Neural cell (in vitro differentiated cells): ENCODE results near the gene ZNF787.

ENCODE experiments used
- EZH2 ChIP-seq: fragments of 200-600, 300-800 bp; shearing (Covaris generic), sonication (generic); IDR thresholded peaks from 2 replicates; pipeline ENCODE4 v1.6.1; 2014; ENCODE audit warnings: antibody characterized with exemption, low read length, borderline replicate concordance, mild to moderate bottlenecking; ENCODE audit not compliant: insufficient read depth, poor library complexity, severe bottlenecking
- SMC3 ChIP-seq: fragments of 450-650 bp; conservative IDR thresholded peaks from 2 replicates; pipeline ENCODE4 v1.6.1; 2014; ENCODE audit warnings: antibody characterized with exemption, mild to moderate bottlenecking, moderate library complexity; ENCODE audit not compliant: poor library complexity
- TAF1 ChIP-seq: IDR thresholded peaks from 2 replicates; pipeline ENCODE4 v1.6.1; 2012; ENCODE audit warnings: low read depth
- TF ChIP-seq, protein P1 (sequence below): fragments of 450-650 bp; IDR thresholded peaks from 2 replicates; pipeline ENCODE4 v1.5.1; 2014; ENCODE audit warnings: antibody characterized with exemption, mild to moderate bottlenecking, moderate library complexity; ENCODE audit not compliant: poor library complexity, severe bottlenecking
- TF ChIP-seq, protein P2 (sequence below): IDR thresholded peaks from 2 replicates; pipeline ENCODE4 v1.6.1; 2012; ENCODE audit warnings: borderline replicate concordance

DNA sequence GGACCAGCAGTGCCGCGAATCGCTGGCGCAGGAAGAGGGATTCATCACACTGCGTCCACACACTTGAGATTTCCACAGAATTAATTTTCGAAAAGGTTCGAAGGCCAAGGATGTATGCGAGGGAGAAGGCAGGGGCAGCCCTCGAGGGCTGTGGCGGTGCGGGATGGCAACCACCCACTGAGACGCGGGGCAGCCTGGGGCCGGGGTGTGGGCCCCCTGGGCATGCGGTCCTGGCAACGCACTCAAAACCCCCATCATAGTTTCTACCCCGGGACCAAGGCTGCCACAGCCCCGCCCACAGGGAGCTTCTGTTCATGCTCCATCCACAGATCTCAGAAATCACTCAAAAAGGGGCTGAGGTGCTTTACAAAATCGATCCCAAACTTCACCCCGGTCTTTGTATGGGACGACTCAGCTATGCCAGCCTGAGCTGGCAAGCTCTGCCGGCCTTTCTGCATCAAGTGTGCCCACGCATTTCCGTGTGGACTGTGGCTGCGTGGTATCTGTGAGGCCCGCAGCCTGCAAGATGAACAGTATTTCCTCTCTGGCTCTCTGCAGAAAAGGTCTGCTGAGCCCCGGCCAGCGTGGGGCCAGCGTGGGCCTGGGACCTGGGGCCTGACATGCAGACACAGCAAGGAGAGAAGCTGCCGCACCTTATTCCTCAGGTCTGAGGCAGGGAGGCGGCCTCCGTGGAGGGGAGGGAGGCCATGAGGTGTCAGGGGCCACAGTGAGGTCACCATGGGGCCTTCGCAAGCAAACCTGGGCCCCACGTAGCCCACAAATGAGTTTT lies 19.2 kb downstream of the ZNF787 start:
- TF ChIP-seq, protein P1, sequence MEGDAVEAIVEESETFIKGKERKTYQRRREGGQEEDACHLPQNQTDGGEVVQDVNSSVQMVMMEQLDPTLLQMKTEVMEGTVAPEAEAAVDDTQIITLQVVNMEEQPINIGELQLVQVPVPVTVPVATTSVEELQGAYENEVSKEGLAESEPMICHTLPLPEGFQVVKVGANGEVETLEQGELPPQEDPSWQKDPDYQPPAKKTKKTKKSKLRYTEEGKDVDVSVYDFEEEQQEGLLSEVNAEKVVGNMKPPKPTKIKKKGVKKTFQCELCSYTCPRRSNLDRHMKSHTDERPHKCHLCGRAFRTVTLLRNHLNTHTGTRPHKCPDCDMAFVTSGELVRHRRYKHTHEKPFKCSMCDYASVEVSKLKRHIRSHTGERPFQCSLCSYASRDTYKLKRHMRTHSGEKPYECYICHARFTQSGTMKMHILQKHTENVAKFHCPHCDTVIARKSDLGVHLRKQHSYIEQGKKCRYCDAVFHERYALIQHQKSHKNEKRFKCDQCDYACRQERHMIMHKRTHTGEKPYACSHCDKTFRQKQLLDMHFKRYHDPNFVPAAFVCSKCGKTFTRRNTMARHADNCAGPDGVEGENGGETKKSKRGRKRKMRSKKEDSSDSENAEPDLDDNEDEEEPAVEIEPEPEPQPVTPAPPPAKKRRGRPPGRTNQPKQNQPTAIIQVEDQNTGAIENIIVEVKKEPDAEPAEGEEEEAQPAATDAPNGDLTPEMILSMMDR, result no peak
- no peak for TF ChIP-seq SMC3
- TF ChIP-seq, protein P2, sequence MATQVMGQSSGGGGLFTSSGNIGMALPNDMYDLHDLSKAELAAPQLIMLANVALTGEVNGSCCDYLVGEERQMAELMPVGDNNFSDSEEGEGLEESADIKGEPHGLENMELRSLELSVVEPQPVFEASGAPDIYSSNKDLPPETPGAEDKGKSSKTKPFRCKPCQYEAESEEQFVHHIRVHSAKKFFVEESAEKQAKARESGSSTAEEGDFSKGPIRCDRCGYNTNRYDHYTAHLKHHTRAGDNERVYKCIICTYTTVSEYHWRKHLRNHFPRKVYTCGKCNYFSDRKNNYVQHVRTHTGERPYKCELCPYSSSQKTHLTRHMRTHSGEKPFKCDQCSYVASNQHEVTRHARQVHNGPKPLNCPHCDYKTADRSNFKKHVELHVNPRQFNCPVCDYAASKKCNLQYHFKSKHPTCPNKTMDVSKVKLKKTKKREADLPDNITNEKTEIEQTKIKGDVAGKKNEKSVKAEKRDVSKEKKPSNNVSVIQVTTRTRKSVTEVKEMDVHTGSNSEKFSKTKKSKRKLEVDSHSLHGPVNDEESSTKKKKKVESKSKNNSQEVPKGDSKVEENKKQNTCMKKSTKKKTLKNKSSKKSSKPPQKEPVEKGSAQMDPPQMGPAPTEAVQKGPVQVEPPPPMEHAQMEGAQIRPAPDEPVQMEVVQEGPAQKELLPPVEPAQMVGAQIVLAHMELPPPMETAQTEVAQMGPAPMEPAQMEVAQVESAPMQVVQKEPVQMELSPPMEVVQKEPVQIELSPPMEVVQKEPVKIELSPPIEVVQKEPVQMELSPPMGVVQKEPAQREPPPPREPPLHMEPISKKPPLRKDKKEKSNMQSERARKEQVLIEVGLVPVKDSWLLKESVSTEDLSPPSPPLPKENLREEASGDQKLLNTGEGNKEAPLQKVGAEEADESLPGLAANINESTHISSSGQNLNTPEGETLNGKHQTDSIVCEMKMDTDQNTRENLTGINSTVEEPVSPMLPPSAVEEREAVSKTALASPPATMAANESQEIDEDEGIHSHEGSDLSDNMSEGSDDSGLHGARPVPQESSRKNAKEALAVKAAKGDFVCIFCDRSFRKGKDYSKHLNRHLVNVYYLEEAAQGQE, result no peak
- no peak for TF ChIP-seq TAF1
- TF ChIP-seq EZH2, result no peak
